Astrocyte (in vitro differentiated cells and primary cell): ENCODE data around the gene RPE65.

ENCODE experiments used
- EZH2 ChIP-seq: IDR thresholded peaks from 2 replicates; pipeline ENCODE4 v1.6.1; 2012; ENCODE audit warnings: mild to moderate bottlenecking, low read length, inconsistent platforms; ENCODE audit not compliant: insufficient read depth
- TF ChIP-seq, protein P1 (sequence below): IDR thresholded peaks from 2 replicates; pipeline ENCODE4 v1.5.1; 2011; ENCODE audit warnings: low read depth, mild to moderate bottlenecking, inconsistent platforms, low read length, moderate library complexity; ENCODE audit not compliant: insufficient read depth

DNA sequence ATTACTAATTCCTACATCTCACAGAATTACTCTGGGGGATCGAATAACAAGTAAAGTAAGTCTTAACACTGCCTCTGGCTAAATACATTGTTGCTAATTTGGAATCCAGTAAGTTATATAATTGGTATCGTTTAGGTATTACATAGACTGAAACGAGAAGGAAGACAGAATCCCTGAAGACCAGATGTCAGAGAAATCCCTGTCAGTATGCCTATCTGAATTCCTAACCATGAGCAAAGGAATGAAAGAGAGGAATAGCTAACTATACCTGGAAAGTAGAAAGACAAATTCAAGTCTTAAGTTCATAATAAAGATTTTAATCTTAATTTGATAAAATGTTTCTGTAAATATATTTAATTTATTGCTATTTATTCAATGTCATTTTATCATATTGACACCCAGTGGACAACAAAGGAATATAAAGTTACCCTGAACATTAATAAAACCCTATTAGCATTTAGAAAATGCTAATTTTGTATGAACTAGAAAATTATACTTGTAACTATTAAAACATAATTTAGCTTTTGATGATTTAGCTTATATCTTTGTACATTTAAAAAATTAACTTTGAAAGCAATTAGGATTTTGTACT is 35.8 kb upstream of the RPE65 start:
- TF ChIP-seq, protein P1, sequence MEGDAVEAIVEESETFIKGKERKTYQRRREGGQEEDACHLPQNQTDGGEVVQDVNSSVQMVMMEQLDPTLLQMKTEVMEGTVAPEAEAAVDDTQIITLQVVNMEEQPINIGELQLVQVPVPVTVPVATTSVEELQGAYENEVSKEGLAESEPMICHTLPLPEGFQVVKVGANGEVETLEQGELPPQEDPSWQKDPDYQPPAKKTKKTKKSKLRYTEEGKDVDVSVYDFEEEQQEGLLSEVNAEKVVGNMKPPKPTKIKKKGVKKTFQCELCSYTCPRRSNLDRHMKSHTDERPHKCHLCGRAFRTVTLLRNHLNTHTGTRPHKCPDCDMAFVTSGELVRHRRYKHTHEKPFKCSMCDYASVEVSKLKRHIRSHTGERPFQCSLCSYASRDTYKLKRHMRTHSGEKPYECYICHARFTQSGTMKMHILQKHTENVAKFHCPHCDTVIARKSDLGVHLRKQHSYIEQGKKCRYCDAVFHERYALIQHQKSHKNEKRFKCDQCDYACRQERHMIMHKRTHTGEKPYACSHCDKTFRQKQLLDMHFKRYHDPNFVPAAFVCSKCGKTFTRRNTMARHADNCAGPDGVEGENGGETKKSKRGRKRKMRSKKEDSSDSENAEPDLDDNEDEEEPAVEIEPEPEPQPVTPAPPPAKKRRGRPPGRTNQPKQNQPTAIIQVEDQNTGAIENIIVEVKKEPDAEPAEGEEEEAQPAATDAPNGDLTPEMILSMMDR, result no peak
- TF ChIP-seq EZH2, result no peak
